Vagina (tissue), 2 donors: ENCODE measurements around the gene LMO7. TPM values are rescaled to one million over a fixed set of nuclear protein-coding genes. Genes with fewer than 3 reads are reported as not detected.

Experiments used
- DNase-seq, 2 donors: peaks; one replicate each; pipeline ENCODE4 v3.0.0-alpha.2; 2017; ENCODE audit errors: extremely low spot score in 2 of 2
- H3K27ac ChIP-seq: fragments of 200-600 bp; sonication (generic); one replicate; pipeline ENCODE4 v1.5.1; 2019
- H3K27me3 ChIP-seq: fragments of 200-600 bp; sonication (generic); one replicate; pipeline ENCODE4 v1.5.1; 2019
- H3K36me3 ChIP-seq, 2 donors: fragments of 200-600 bp; sonication (generic); one replicate each; pipeline ENCODE4 v1.5.1; 2017 to 2019
- H3K4me1 ChIP-seq: fragments of 200-600 bp; sonication (generic); one replicate; pipeline ENCODE4 v1.5.1; 2019
- H3K4me3 ChIP-seq, 2 donors: fragments of 200-600 bp; sonication (generic); 1 replicate in 1 of 2; 2 replicates in 1 of 2; pipeline ENCODE4 v1.5.1; 2016 to 2019
- H3K9me3 ChIP-seq: fragments of 200-600 bp; sonication (generic); one replicate; pipeline ENCODE4 v1.5.1; 2019
- POLR2A ChIP-seq, 2 donors: fragments of 450-650 bp; IDR thresholded peaks; one replicate each; pipeline ENCODE4 v1.6.1; 2017; ENCODE audit warnings: antibody characterized with exemption in 2 of 2, mild to moderate bottlenecking in 2 of 2, moderate library complexity in 2 of 2
- POLR2AphosphoS5 ChIP-seq, 2 donors: sonication (generic); formaldehyde crosslinking; IDR thresholded peaks; one replicate each; pipeline ENCODE4 v1.9.0; 2017; ENCODE audit warnings: antibody characterized with exemption in 2 of 2, mild to moderate bottlenecking in 2 of 2, low read depth in 1 of 2; ENCODE audit not compliant: insufficient read depth in 1 of 2
- intact Hi-C: fragments of 100-400 bp; cut with DNase I; formaldehyde crosslinking; loops from one replicate; pipeline ENCODE4 v1.15.1; 2023
- total RNA-seq: library from RNA; depleted of rRNA; stranded (reverse); fragments of >200 nt; gene quantifications from one replicate; pipeline ENCODE4 v1.2.3, GENCODE V29; 2016
- TF ChIP-seq, protein P1 (sequence below), 3 experiments: fragments of 450-650 bp in 2 of 3; fragments of 200-600 bp in 1 of 3; sonication (generic) in 1 of 3; IDR thresholded peaks; one replicate each; pipeline ENCODE4 v1.5.1; 2017 to 2019; ENCODE audit warnings: antibody characterized with exemption in 3 of 3, mild to moderate bottlenecking in 2 of 3, moderate library complexity in 2 of 3

LMO7 gene
- total RNA-seq, 1 donor from 2014 or later, result 85.4 TPM

DNA sequence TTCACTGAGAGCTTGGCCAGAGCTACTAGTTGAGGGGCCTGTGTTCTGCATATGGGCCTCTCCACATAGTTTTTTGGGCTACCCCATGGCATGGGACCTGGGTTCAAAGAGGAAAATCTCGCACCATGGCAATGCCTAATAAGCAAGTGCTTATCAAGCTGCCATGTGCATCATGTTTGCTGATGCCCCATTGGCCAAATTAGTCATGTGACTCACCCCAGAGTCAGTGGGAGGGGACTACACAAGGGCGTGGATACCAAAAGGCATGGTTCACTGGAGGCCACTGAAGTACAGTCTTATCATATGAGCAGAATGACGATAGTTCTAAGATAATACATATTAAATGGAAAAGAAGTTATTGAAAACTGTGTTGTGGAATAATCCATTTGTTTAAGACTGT, 214.8 kb downstream of the LMO7 start:
- DNase-seq, result no peak
- Histone ChIP-seq H3K9me3 (no peaks in the 10 kb centered on the region), H3K27ac (no peak overlapping the region), H3K36me3 (peaks cover 0 to 19% of the 10 kb centered on the region in 2 donors), H3K27me3 (no peaks in the 10 kb centered on the region), H3K4me3 (no peak overlapping the region), H3K4me1 (no peaks in the 10 kb centered on the region)
- no peak for TF ChIP-seq POLR2AphosphoS5 (IDR thresholded peaks at IDR 0.05; ENCODE audit: insufficient read depth in 1 of 2, low read depth in 1 of 2)
- TF ChIP-seq POLR2A (IDR thresholded peaks at IDR 0.05), result no peak
- TF ChIP-seq, protein P1, sequence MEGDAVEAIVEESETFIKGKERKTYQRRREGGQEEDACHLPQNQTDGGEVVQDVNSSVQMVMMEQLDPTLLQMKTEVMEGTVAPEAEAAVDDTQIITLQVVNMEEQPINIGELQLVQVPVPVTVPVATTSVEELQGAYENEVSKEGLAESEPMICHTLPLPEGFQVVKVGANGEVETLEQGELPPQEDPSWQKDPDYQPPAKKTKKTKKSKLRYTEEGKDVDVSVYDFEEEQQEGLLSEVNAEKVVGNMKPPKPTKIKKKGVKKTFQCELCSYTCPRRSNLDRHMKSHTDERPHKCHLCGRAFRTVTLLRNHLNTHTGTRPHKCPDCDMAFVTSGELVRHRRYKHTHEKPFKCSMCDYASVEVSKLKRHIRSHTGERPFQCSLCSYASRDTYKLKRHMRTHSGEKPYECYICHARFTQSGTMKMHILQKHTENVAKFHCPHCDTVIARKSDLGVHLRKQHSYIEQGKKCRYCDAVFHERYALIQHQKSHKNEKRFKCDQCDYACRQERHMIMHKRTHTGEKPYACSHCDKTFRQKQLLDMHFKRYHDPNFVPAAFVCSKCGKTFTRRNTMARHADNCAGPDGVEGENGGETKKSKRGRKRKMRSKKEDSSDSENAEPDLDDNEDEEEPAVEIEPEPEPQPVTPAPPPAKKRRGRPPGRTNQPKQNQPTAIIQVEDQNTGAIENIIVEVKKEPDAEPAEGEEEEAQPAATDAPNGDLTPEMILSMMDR (IDR thresholded peaks at IDR 0.05), result no peak
- intact Hi-C loops, result no loop called here

DNA sequence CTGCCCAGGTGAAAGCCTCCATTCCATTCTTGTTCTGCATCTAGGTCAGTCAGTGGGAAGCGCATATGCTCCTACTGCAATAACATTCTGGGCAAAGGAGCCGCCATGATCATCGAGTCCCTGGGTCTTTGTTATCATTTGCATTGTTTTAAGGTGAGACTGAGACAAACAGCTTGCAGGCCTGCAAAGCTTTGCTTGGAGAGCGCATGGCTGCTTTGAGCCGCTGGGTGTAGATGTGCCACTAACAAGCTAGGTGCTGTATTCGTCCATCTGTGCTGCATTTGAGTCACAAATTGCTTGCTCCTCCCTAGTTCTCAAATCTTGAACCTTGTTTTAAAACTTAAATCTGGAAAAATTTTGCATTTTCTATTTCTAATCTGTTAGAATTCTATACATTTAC, 219.1 kb downstream of the LMO7 start:
- no peak overlapping the region for H3K4me3 ChIP-seq
- TF ChIP-seq POLR2AphosphoS5 (IDR thresholded peaks at IDR 0.05; ENCODE audit: insufficient read depth in 1 of 2, low read depth in 1 of 2), result no peak
- TF ChIP-seq, protein P1 (IDR thresholded peaks at IDR 0.05), result no peak
- no peak for TF ChIP-seq POLR2A (IDR thresholded peaks at IDR 0.05)
- H3K4me1 ChIP-seq, result no peaks in the 10 kb centered on the region
- peaks cover 0 to 6% of the 10 kb centered on the region in 2 donors for H3K36me3 ChIP-seq
- H3K27me3 ChIP-seq, result no peaks in the 10 kb centered on the region
- H3K9me3 ChIP-seq, result no peaks in the 10 kb centered on the region
- H3K27ac ChIP-seq, result no peak overlapping the region
- intact Hi-C loops, result no loop called here
- DNase-seq, result no peak

DNA sequence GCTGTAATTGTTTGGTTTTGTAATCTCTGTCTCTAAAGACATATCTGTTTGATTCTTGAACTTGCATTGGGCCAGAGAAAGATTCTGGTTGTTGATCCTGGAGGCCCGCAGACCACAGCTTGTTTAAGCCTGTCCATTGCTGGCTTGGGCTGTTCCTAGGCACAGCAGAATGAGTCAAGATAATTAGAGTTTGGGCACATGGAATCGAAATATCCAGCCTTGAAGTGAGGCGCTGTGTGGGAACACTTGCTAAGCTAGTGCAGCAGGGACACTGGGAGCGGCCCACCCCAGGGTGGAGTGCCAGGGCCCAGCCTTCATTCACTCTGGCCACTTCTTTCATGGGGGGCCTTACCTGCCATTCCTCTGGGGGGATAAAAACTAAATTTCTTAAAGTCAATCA, 219.7 kb downstream of the LMO7 start:
- no peaks in the 10 kb centered on the region for H3K9me3 ChIP-seq
- H3K4me1 ChIP-seq, result no peaks in the 10 kb centered on the region
- no peaks in the 10 kb centered on the region for H3K27me3 ChIP-seq
- H3K4me3 ChIP-seq, result no peak overlapping the region
- DNase-seq, result no peak
- intact Hi-C loops, result no loop called here
- H3K27ac ChIP-seq, result no peak overlapping the region
- peaks cover 0 to 6% of the 10 kb centered on the region in 2 donors for H3K36me3 ChIP-seq
- TF ChIP-seq, protein P1 (IDR thresholded peaks at IDR 0.05), result no peak
- TF ChIP-seq POLR2A (IDR thresholded peaks at IDR 0.05), result no peak
- TF ChIP-seq POLR2AphosphoS5 (IDR thresholded peaks at IDR 0.05; ENCODE audit: insufficient read depth in 1 of 2, low read depth in 1 of 2), result no peak

DNA sequence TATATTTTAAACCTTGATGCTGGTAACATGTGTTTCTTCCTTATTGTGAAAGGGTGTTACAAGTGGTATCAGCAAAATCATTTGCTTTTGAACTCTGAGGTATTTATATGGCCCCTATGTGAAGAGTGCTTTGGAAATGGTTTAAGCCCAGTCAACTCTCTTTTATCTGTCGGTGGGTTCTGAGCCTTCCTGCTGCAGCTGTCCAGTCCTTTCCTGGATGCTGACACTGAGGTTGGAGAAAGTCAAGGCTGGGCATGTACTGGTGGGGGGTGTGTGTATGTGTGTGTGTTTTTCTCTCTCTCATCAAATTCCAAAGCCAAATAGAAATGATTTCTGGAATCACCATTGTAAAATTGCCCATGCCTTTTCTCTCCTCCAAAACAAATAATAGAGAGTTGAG, 221.2 kb downstream of the LMO7 start:
- DNase-seq, result no peak
- no peak overlapping the region for H3K4me3 ChIP-seq
- intact Hi-C loops, result no loop called here
- H3K36me3 ChIP-seq, result peaks cover 0 to 6% of the 10 kb centered on the region in 2 donors
- H3K4me1 ChIP-seq, result no peaks in the 10 kb centered on the region
- TF ChIP-seq POLR2AphosphoS5 (IDR thresholded peaks at IDR 0.05; ENCODE audit: insufficient read depth in 1 of 2, low read depth in 1 of 2), result no peak
- TF ChIP-seq, protein P1 (IDR thresholded peaks at IDR 0.05), result no peak
- no peak for TF ChIP-seq POLR2A (IDR thresholded peaks at IDR 0.05)
- no peak overlapping the region for H3K27ac ChIP-seq
- H3K9me3 ChIP-seq, result no peaks in the 10 kb centered on the region
- H3K27me3 ChIP-seq, result no peaks in the 10 kb centered on the region

DNA sequence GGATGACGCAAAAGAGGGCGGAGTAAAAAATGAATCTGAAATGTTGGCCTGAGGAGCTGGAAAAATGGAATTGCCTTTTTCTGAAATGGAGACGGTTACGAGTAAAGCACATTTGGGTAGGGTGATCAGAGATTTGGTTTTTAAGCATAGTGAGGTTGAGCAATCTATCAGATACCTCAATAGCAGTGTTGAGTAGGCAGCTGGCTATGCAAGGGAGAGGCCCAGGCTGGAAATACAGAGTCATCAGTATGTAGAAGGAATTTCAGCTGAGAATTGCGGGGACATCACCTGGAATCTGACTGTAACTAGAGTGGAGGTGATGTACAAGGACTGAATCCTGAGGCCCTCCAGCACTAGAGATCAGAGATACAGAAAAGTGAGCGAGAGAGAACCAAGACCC, 224.8 kb downstream of the LMO7 start:
- TF ChIP-seq POLR2AphosphoS5 (IDR thresholded peaks at IDR 0.05; ENCODE audit: insufficient read depth in 1 of 2, low read depth in 1 of 2) (no peak), POLR2A (IDR thresholded peaks at IDR 0.05) (no peak)
- TF ChIP-seq, protein P1 (IDR thresholded peaks at IDR 0.05), result no peak
- H3K4me1 ChIP-seq, result no peaks in the 10 kb centered on the region

More for the DNA sequence above, 224.8 kb downstream of the LMO7 start:
- intact Hi-C loops, result no loop called here
- Histone ChIP-seq H3K27ac (no peak overlapping the region), H3K9me3 (no peaks in the 10 kb centered on the region), H3K4me3 (no peak overlapping the region), H3K27me3 (no peaks in the 10 kb centered on the region), H3K36me3 (no peaks in the 10 kb centered on the region)
- DNase-seq, result no peak
